SK-N-MC (cell line): Measurements from ENCODE around the gene GABBR2.

ENCODE experiments used
- DNase-seq: peaks from one replicate; pipeline ENCODE4 v3.0.0-alpha.2; 2011; ENCODE audit warnings: low read depth, low spot score
- H3K27ac ChIP-seq: fragments of 200-600 bp; sonication (generic); 2 replicates; pipeline ENCODE4 v1.5.1; 2016; ENCODE audit warnings: mixed run types
- H3K36me3 ChIP-seq: fragments of 200-600 bp; sonication (generic); 2 replicates; pipeline ENCODE4 v1.6.1; 2017; ENCODE audit warnings: antibody characterized with exemption, low read length, mixed read lengths; ENCODE audit not compliant: insufficient read depth
- H3K4me3 ChIP-seq: fragments of 200-600 bp; sonication (generic); 2 replicates; pipeline ENCODE4 v1.5.1; 2016
- H3K9ac ChIP-seq: fragments of 200-600 bp; sonication (generic); 2 replicates; pipeline ENCODE4 v1.8.0; 2017; ENCODE audit warnings: mixed run types, mixed read lengths; ENCODE audit not compliant: insufficient read length
- H3K9me3 ChIP-seq: fragments of 200-600 bp; sonication (generic); 2 replicates; pipeline ENCODE4 v1.6.1; 2017; ENCODE audit warnings: low read depth, mild to moderate bottlenecking, antibody characterized with exemption, low read length, moderate library complexity, mixed read lengths
- EZH2 ChIP-seq: fragments of 200-600 bp; sonication (generic); IDR thresholded peaks from one replicate; pipeline ENCODE4 v1.6.1; 2017; ENCODE audit warnings: antibody characterized with exemption
- FOXP2 ChIP-seq: optimal IDR thresholded peaks from 2 replicates; pipeline ENCODE3; 2011; ENCODE audit warnings: mild to moderate bottlenecking, moderate library complexity; ENCODE audit not compliant: insufficient read depth; ENCODE audit errors: extremely low read length, control extremely low read depth
- POLR2AphosphoS5 ChIP-seq: IDR thresholded peaks from 2 replicates; pipeline ENCODE4 v1.6.1; 2012; ENCODE audit warnings: mild to moderate bottlenecking, low read depth, low read length, borderline replicate concordance

GABBR2 gene

DNA sequence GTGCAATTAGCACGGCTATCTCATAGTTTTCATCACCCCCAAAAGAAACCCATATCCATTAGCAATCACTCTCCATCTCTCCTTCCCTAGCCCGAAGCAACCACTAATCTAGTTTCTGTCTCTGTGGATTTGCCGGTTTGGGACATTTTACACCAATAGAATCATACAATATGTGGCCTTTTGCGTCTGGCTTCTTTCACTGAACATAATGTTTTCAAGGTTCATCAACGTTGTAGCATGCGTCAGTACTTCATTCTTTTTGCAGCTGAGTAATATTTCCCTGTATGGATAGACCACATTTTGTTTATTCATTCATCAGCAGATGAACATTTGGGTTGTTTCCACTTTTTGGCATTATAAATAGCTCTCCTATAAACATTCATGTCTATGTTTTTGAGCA is 377.9 kb downstream of the GABBR2 start:
- Histone ChIP-seq H3K4me3 (no peak overlapping the region), H3K9ac (no peak overlapping the region), H3K27ac (no peak overlapping the region), H3K36me3 (no peaks in the 10 kb centered on the region), H3K9me3 (no peaks in the 10 kb centered on the region)
- TF ChIP-seq EZH2 = no peak
- TF ChIP-seq FOXP2 = no peak
- no peak for TF ChIP-seq POLR2AphosphoS5
- DNase-seq = no peak

DNA sequence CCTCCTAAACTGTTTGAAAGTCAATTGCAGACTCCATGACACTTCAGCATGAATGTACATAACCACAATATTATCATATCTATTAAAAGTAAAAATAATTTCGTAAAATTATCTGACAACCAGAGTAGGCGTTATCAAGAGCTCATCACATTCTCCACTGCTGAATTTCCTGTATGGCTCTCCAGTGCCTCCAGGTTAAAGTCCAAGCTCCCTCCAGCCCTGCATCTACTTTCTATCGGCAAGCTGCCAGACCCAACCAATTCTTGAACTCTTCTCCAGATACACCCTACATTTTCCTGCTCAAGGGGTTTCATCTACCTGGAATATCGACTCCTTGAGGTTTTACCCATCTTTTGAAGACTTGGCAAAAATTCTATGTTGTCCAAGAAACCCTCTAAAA is 378.8 kb downstream of the GABBR2 start:
- Histone ChIP-seq H3K27ac (no peak overlapping the region), H3K36me3 (no peaks in the 10 kb centered on the region), H3K4me3 (no peak overlapping the region), H3K9ac (no peak overlapping the region), H3K9me3 (no peaks in the 10 kb centered on the region)
- no peak for DNase-seq
- TF ChIP-seq FOXP2 = no peak
- no peak for TF ChIP-seq EZH2
- TF ChIP-seq POLR2AphosphoS5 = no peak

DNA sequence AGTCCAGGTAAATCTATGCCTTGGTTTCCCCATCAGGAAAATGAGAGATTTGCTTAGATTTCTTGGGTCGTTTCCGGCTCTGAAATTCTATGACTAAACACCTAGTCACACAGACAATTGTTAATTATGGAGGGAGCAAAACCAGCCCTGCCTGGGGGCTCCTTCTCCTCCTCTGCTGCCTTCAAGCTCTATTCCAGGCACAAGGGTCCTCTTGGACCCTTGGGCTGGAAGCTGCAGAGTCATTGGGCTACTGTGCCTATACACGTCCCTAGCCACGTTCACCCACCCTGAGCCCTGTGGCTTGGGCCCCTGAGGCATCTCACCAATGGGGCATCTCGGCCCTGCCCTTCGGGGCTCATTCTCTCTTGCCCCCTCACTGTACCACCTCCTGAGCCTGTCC is 379.5 kb downstream of the GABBR2 start:
- no peak for DNase-seq
- no peak overlapping the region for H3K9ac ChIP-seq
- no peaks in the 10 kb centered on the region for H3K36me3 ChIP-seq
- no peak overlapping the region for H3K27ac ChIP-seq
- no peak overlapping the region for H3K4me3 ChIP-seq
- H3K9me3 ChIP-seq = no peaks in the 10 kb centered on the region
- TF ChIP-seq POLR2AphosphoS5 (no peak), FOXP2 (no peak), EZH2 (no peak)

DNA sequence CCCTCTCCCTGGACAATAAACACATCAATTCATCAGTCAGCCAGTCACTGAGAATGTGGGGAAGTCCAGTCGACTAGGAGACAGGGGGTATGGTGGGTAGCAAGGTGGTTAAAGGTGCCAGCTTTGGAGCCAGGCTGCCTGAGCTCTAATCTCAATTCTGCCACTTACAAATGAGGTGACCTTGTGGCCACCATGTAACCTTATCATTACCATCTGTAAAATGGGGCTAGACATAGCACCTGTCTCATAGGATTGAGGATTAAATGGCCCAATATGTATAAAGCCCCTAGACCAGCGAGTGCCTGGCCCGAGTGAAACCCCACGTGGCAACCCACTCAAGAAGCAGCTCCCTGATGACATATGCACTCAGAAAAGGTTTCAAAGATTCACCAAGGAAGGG is 380.0 kb downstream of the GABBR2 start:
- no peak overlapping the region for H3K27ac ChIP-seq
- H3K9me3 ChIP-seq = no peaks in the 10 kb centered on the region
- TF ChIP-seq EZH2 (no peak), POLR2AphosphoS5 (no peak), FOXP2 (no peak)
- H3K4me3 ChIP-seq = no peak overlapping the region
- no peak for DNase-seq
- H3K36me3 ChIP-seq = no peaks in the 10 kb centered on the region
- H3K9ac ChIP-seq = no peak overlapping the region

DNA sequence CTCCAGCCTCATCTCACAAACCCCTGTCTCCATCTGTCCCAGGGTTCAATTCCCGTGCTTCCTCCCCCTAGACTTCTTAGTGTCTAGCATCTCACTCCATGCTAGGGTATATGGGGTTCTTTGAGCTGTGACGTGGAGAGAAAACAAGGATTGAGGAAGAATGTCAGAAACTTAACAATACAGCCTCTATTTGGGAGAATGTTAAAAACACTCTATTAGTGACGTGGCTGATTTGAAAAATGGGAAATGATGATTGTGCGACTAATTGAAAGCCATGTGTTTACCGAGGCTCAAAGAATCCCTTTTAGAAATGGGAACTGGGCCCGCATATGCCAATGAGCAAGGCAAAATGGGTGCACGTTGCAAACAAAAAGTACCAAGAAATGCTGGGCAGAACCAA is 380.6 kb downstream of the GABBR2 start:
- no peaks in the 10 kb centered on the region for H3K9me3 ChIP-seq
- H3K9ac ChIP-seq = no peak overlapping the region
- no peak overlapping the region for H3K4me3 ChIP-seq
- H3K27ac ChIP-seq = no peak overlapping the region
- DNase-seq = no peak
- TF ChIP-seq POLR2AphosphoS5 (no peak), EZH2 (no peak), FOXP2 (no peak)
- no peaks in the 10 kb centered on the region for H3K36me3 ChIP-seq

DNA sequence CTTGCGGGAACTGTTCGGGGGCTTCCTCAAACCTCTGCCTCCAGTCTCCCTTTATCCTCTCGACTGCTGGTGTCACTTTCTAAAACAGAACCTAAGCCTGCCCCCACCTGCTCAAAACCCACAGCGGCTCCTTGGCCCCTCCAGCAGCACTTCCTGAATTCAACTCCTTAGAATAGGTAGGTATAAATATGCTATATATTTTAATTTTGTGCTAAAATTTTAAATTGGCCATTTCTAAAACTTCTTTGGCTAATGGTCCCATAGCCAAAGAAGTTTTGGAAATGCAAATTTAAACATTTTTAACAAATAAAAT is 381.5 kb downstream of the GABBR2 start:
- H3K27ac ChIP-seq = no peak overlapping the region
- no peak for DNase-seq
- no peaks in the 10 kb centered on the region for H3K9me3 ChIP-seq
- H3K4me3 ChIP-seq = no peak overlapping the region
- H3K36me3 ChIP-seq = no peaks in the 10 kb centered on the region
- H3K9ac ChIP-seq = no peak overlapping the region
- TF ChIP-seq POLR2AphosphoS5 (no peak), EZH2 (no peak), FOXP2 (no peak)

DNA sequence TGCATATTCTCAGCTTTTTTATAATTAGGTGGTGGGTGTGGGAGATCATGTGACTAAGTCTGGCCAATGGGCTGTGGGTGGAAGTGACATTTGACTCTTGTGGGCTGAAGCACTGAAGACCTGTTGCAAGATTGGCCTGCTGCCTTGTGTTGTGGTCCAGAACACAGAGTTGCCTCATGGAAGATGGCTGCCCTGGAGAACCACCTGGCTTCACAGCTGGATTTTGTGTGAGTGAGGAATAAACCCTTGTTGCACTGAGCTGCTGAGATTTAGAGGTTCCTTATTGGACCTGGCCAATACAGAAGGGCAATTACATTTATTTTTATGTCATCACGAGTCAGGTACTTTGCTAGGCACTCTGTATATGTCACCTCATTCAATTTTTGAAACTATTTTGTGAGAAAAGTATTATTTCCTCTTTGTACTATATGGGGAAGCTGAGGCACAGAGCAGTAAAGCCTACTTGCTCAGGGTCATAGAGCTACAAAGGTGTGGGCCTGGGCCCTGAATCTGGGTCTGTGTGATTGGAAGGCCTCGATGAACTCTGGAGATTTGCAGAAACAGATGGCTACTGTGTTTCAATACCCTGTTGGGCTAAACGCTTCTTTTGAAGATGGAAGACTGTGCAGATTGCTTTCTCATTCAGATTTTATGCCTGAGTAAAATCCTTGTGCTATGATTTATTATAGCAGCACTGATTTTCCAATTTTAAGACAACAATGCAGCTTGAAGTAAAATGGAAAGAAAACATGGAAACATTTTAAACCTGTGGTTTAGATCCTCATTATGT is 382.1 kb downstream of the GABBR2 start:
- Histone ChIP-seq H3K4me3 (no peak overlapping the region), H3K9me3 (no peaks in the 10 kb centered on the region), H3K9ac (no peak overlapping the region), H3K27ac (no peak overlapping the region), H3K36me3 (no peaks in the 10 kb centered on the region)
- no peak for TF ChIP-seq POLR2AphosphoS5
- TF ChIP-seq FOXP2 = no peak
- TF ChIP-seq EZH2 = no peak
- DNase-seq = no peak

DNA sequence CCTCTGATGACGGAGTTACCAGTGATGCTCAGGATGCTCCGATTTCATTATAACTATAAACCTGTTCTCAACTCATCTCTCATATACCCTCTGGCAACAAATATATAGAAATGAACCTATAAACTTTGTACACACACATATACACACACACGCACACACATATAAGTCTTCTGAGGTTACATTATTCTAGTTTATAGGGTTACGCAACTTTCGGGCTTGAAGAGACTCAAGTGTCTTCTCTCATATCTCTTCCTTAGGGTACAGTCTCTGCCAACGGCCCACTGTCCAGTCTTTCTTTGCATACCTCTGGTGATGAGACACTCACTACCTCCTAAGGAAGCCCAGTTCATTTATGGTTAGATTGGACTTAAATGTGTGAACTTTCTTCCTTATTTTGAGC is 383.9 kb downstream of the GABBR2 start:
- no peak for TF ChIP-seq POLR2AphosphoS5
- TF ChIP-seq FOXP2 = no peak
- TF ChIP-seq EZH2 = no peak
- H3K9me3 ChIP-seq = no peaks in the 10 kb centered on the region
- H3K4me3 ChIP-seq = no peak overlapping the region
- no peaks in the 10 kb centered on the region for H3K36me3 ChIP-seq
- H3K9ac ChIP-seq = no peak overlapping the region
- H3K27ac ChIP-seq = no peak overlapping the region
- DNase-seq = no peak

DNA sequence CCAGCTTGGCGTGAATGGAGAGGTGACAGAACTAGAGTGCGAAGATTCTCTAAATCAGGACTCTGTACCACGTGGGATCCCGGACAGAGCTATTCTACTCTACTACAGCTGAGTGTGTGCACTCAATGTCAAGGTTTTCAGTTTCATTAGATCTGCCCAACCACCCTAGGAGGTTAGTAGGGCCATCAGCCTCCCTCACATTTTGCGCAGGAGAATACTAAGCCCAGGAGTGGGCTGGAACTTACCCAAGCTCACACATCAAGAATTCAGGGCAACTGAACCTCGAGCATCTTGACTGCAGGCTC is 385.0 kb downstream of the GABBR2 start:
- H3K36me3 ChIP-seq = no peaks in the 10 kb centered on the region
- H3K4me3 ChIP-seq = no peak overlapping the region
- H3K9ac ChIP-seq = no peak overlapping the region
- no peak for DNase-seq
- H3K9me3 ChIP-seq = no peaks in the 10 kb centered on the region
- no peak for TF ChIP-seq FOXP2
- no peak overlapping the region for H3K27ac ChIP-seq
